H1 (cell line): ENCODE results near the gene FBXL17. TPM values are rescaled to one million over a fixed set of nuclear protein-coding genes. Genes with fewer than 3 reads are reported as not detected.

Experiments used
- CTCF ChIA-PET: fragments of 300-600 bp; sonication (Branson Sonifier 250); formaldehyde crosslinking; loops from one replicate; lab custom pipeline; 2021; ENCODE audit not compliant: partially characterized antibody; lab: Charles Lee
- POLR2A ChIA-PET: fragments of 300-600 bp; sonication (Branson Sonifier 250); formaldehyde crosslinking; loops from one replicate; lab custom pipeline; 2021; ENCODE audit warnings: inconsistent platforms; ENCODE audit not compliant: partially characterized antibody; lab: Charles Lee
- DNase-seq, 2 experiments: peaks; one replicate each; pipeline versions ENCODE4 v3.0.0 to v3.0.0-alpha.2; 2010 to 2022; ENCODE audit warnings: low spot score in 2 of 2, low read depth in 1 of 2, mixed read lengths in 1 of 2
- FAIRE-seq: peaks from 2 replicates; lab custom pipeline; 2011; peaks lifted over from hg19 to GRCh38; lab: Jason Lieb, UNC
- H2AFZ ChIP-seq: 2 replicates; pipeline ENCODE4 v1.8.1; 2012; ENCODE audit warnings: low read length, inconsistent platforms
- H2AK5ac ChIP-seq: 2 replicates; pipeline ENCODE4 v1.6.1; 2013; ENCODE audit warnings: low read depth, low read length
- H2BK120ac ChIP-seq: replicated peaks from 2 replicates; pipeline ENCODE3; 2013; ENCODE audit warnings: low read depth, low read length, inconsistent platforms
- H2BK12ac ChIP-seq: 2 replicates; pipeline ENCODE4 v1.6.1; 2013; ENCODE audit warnings: low read depth, low read length
- H2BK15ac ChIP-seq: 2 replicates; pipeline ENCODE4 v1.6.1; 2013; ENCODE audit warnings: low read length
- H2BK20ac ChIP-seq: 2 replicates; pipeline ENCODE4 v1.6.1; 2013; ENCODE audit warnings: low read length
- H2BK5ac ChIP-seq: 2 replicates; pipeline ENCODE4 v1.6.1; 2013; ENCODE audit warnings: low read depth, low read length
- H3K14ac ChIP-seq: 2 replicates; pipeline ENCODE4 v1.6.1; 2013; ENCODE audit warnings: inconsistent platforms; ENCODE audit not compliant: insufficient read length
- H3K18ac ChIP-seq: 2 replicates; pipeline ENCODE4 v1.6.1; 2013; ENCODE audit warnings: low read length; ENCODE audit errors: extremely low read depth
- H3K23ac ChIP-seq: 2 replicates; pipeline ENCODE4 v1.6.1; 2013; ENCODE audit warnings: inconsistent platforms; ENCODE audit not compliant: insufficient read length
- H3K23me2 ChIP-seq: 2 replicates; pipeline ENCODE4 v1.6.1; 2013; ENCODE audit warnings: low read depth, low read length
- H3K27ac ChIP-seq: 2 replicates; pipeline ENCODE4 v1.6.1; 2011; ENCODE audit warnings: low read depth, low read length, inconsistent platforms
- H3K27me3 ChIP-seq, 4 experiments: replicated peaks in 1 of 4; 1 replicate in 1 of 4; 2 replicates in 3 of 4; pipeline versions ENCODE4 v1.6.1 to v1.8.1; 2011 to 2013; ENCODE audit warnings: low read length in 3 of 4, mild to moderate bottlenecking in 3 of 4, inconsistent platforms in 2 of 4, mixed read lengths in 2 of 4, moderate library complexity in 1 of 4; ENCODE audit not compliant: control insufficient read depth in 3 of 4, insufficient read depth in 3 of 4; ENCODE audit errors: extremely low read depth in 1 of 4
- H3K36me3 ChIP-seq, 4 experiments: 2 replicates each; pipeline versions ENCODE4 v1.6.1 to v1.8.1; 2011 to 2013; ENCODE audit warnings: mild to moderate bottlenecking in 4 of 4, low read length in 3 of 4, moderate library complexity in 2 of 4, control low read depth in 1 of 4, inconsistent platforms in 1 of 4; ENCODE audit not compliant: insufficient read depth in 4 of 4, control insufficient read depth in 2 of 4
- H3K4ac ChIP-seq: replicated peaks from 2 replicates; pipeline ENCODE3; 2013; ENCODE audit warnings: low read length, low read depth, mixed read lengths, inconsistent platforms; ENCODE audit not compliant: insufficient read length
- H3K4me1 ChIP-seq, 4 experiments: replicated peaks in 1 of 4; 1 replicate in 1 of 4; 2 replicates in 3 of 4; pipeline versions ENCODE4 v1.6.1 to v1.8.1; 2011 to 2013; ENCODE audit warnings: low read length in 3 of 4, inconsistent platforms in 2 of 4, mixed read lengths in 1 of 4; ENCODE audit not compliant: insufficient read depth in 4 of 4, control insufficient read depth in 3 of 4
- H3K4me2 ChIP-seq, 2 experiments: 2 replicates each; pipeline versions ENCODE4 v1.6.1 to v1.8.1; 2011 to 2013; ENCODE audit warnings: low read depth in 2 of 2, low read length in 2 of 2, control low read depth in 1 of 2, inconsistent platforms in 1 of 2, mild to moderate bottlenecking in 1 of 2; ENCODE audit not compliant: insufficient read depth in 1 of 2
- H3K4me3 ChIP-seq, 4 experiments: fragments of 200-600, 300-600 bp in 1 of 4; sonication (generic), shearing (Covaris generic), sonication (Bioruptor Twin) in 1 of 4; 2 replicates each; pipeline versions ENCODE4 v1.5.1 to v1.8.1; 2011 to 2016; ENCODE audit warnings: low read length in 4 of 4, low read depth in 3 of 4, control low read depth in 2 of 4, inconsistent platforms in 2 of 4, mild to moderate bottlenecking in 2 of 4, mixed read lengths in 1 of 4, moderate library complexity in 1 of 4; ENCODE audit not compliant: insufficient read depth in 2 of 4; ENCODE audit errors: extremely low read depth in 1 of 4
- H3K56ac ChIP-seq: replicated peaks from 2 replicates; pipeline ENCODE3; 2013; ENCODE audit warnings: low read depth, mild to moderate bottlenecking, mixed read lengths, low read length, inconsistent platforms; ENCODE audit not compliant: insufficient read length
- H3K79me1 ChIP-seq: 2 replicates; pipeline ENCODE4 v1.6.1; 2013; ENCODE audit warnings: low read depth, low read length, control low read depth
- H3K79me2 ChIP-seq, 2 experiments: 2 replicates each; pipeline versions ENCODE4 v1.6.1 to v1.8.1; 2012 to 2013; ENCODE audit warnings: low read length in 2 of 2, mild to moderate bottlenecking in 2 of 2, inconsistent platforms in 1 of 2; ENCODE audit not compliant: insufficient read depth in 2 of 2, control insufficient read depth in 1 of 2
- H3K9ac ChIP-seq, 4 experiments: replicated peaks in 1 of 4; 1 replicate in 1 of 4; 2 replicates in 3 of 4; pipeline versions ENCODE4 v1.6.1 to v1.8.1; 2011 to 2013; ENCODE audit warnings: low read depth in 3 of 4, low read length in 3 of 4, control low read depth in 2 of 4, mild to moderate bottlenecking in 2 of 4, moderate library complexity in 2 of 4, inconsistent platforms in 1 of 4; ENCODE audit errors: extremely low read depth in 1 of 4
- H3K9me3 ChIP-seq, 2 experiments: 2 replicates each; pipeline versions ENCODE4 v1.6.1 to v1.8.1; 2012 to 2013; ENCODE audit warnings: mild to moderate bottlenecking in 2 of 2, moderate library complexity in 2 of 2, control low read depth in 1 of 2, inconsistent platforms in 1 of 2, low read depth in 1 of 2, low read length in 1 of 2, mixed read lengths in 1 of 2; ENCODE audit not compliant: insufficient read depth in 2 of 2
- H4K20me1 ChIP-seq, 2 experiments: replicated peaks in 1 of 2; 2 replicates each; pipeline versions ENCODE3 to v1.8.1; 2011 to 2013; ENCODE audit warnings: inconsistent platforms in 2 of 2, low read length in 2 of 2, mild to moderate bottlenecking in 1 of 2; ENCODE audit not compliant: insufficient read depth in 2 of 2, control insufficient read depth in 1 of 2
- H4K5ac ChIP-seq: 2 replicates; pipeline ENCODE4 v1.6.1; 2013; ENCODE audit warnings: low read length, low read depth, mixed read lengths, inconsistent platforms; ENCODE audit not compliant: insufficient read length
- H4K8ac ChIP-seq: 2 replicates; pipeline ENCODE4 v1.8.0; 2013; ENCODE audit warnings: mild to moderate bottlenecking, moderate library complexity, low read length, inconsistent platforms; ENCODE audit not compliant: insufficient read depth; ENCODE audit errors: extremely low read depth
- H4K91ac ChIP-seq: replicated peaks from 2 replicates; pipeline ENCODE3; 2013; ENCODE audit warnings: low read length, mixed read lengths, inconsistent platforms; ENCODE audit not compliant: insufficient read length
- BACH1 ChIP-seq: IDR thresholded peaks from 2 replicates; pipeline ENCODE4 v1.6.1; 2012; ENCODE audit warnings: low read length, improper control_type of control experiment
- CEBPB ChIP-seq: IDR thresholded peaks from 2 replicates; pipeline ENCODE4 v1.6.1; 2012; ENCODE audit warnings: low read depth, low read length
- KDM1A ChIP-seq: fragments of 200-600, 300-600 bp; sonication (generic); IDR thresholded peaks from 2 replicates; pipeline ENCODE4 v1.7.1; 2016; ENCODE audit warnings: mild to moderate bottlenecking, low read length, borderline replicate concordance
- KDM5A ChIP-seq: fragments of 200-600 bp; IDR thresholded peaks from 2 replicates; pipeline ENCODE4 v1.7.1; 2012; ENCODE audit warnings: mild to moderate bottlenecking, low read length, inconsistent platforms, mixed read lengths
- RFX5 ChIP-seq: IDR thresholded peaks from 2 replicates; pipeline ENCODE4 v1.6.1; 2011; ENCODE audit warnings: low read depth, low read length, improper control_type of control experiment, borderline replicate concordance
- RXRA ChIP-seq: IDR thresholded peaks from 2 replicates; pipeline ENCODE4 v1.6.1; 2011; ENCODE audit warnings: low read depth, mild to moderate bottlenecking, low read length, moderate library complexity; ENCODE audit not compliant: insufficient read depth
- SP1 ChIP-seq: IDR thresholded peaks from 2 replicates; pipeline ENCODE4 v1.6.1; 2011; ENCODE audit warnings: low read depth, low read length
- WGBS, 2 experiments: shearing (Covaris generic) in 1 of 2; methylation state at CpG; one replicate each; pipeline versions ENCODE4 v1.1.6 to v1.1.7; 2013 to 2015; ENCODE audit warnings: low lambda C conversion rate in 2 of 2, mixed read lengths in 2 of 2, inconsistent platforms in 1 of 2, low coverage in 1 of 2, missing lambda C conversion rate in 1 of 2; ENCODE audit not compliant: insufficient replicate concordance in 2 of 2, insufficient coverage in 1 of 2, insufficient read length in 1 of 2; ENCODE audit errors: extremely low coverage in 1 of 2, missing lambda C conversion rate in 1 of 2; 5-methylcytosine and 5-hydroxymethylcytosine counted together
- polyA plus RNA-seq, 7 experiments: library from polyadenylated mRNA; depleted of rRNA in 3 of 7; stranded (reverse) in 5 of 7; unstranded in 2 of 7; fragments of >200 nt in 5 of 7; fragments of 200-250 nt in 2 of 7; gene quantifications; 1 replicate in 5 of 7; 2 replicates in 1 of 7; 4 replicates in 1 of 7; pipeline versions ENCODE4 v1.2.1 to v1.2.3, GENCODE V29; 2011 to 2013; ENCODE audit warnings: missing spikeins in 2 of 7, mixed read lengths in 2 of 7
- total RNA-seq: library from RNA; stranded (reverse); fragmentation: NEBNext Ultra II Directional; extraction: Animal tissue kit (Norgen Biotek cat#: 25700); gene quantifications from 2 replicates; pipeline ENCODE4 v1.2.1, GENCODE V29; 2021

The FBXL17 gene
- total and polyA plus RNA-seq, 2 of the 8 experiments (the other 6 are each of a cell fraction or from before 2014, with no cell fraction given), result 0.35 to 4.3 TPM

- Histone ChIP-seq H3K23ac (no peak overlapping the region), H2AK5ac (no peak overlapping the region), H3K23me2 (no peaks in the 10 kb centered on the region), H4K8ac (no peak overlapping the region), H2BK5ac (no peak overlapping the region), H4K20me1 (no peaks in the 10 kb centered on the region), H3K27me3 (no peaks in the 10 kb centered on the region), H2BK15ac (no peak overlapping the region), H2BK20ac (no peak overlapping the region), H3K4me1 (no peaks in the 10 kb centered on the region), H3K9ac (no peak overlapping the region), H3K79me2 (no peaks in the 10 kb centered on the region), H2BK120ac (no peak overlapping the region), H3K4me3 (no peak overlapping the region), H3K27ac (no peak overlapping the region), H3K14ac (no peak overlapping the region), H4K5ac (no peak overlapping the region), H3K9me3 (no peaks in the 10 kb centered on the region), H2AFZ (no peak overlapping the region), H3K18ac (no peak overlapping the region), H3K4me2 (no peak overlapping the region), H3K56ac (no peak overlapping the region), H3K79me1 (no peaks in the 10 kb centered on the region), H2BK12ac (no peak overlapping the region), H3K36me3 (no peaks in the 10 kb centered on the region), H3K4ac (no peak overlapping the region), H4K91ac (no peak overlapping the region)
- FAIRE-seq (no peak), DNase-seq (no peak)
- WGBS, 2 experiments, result 75% methylated on average over 7 of the region's 7 CpGs; no CpG with 5 or more reads in 1 of the 2 experiments
- TF ChIP-seq KDM1A (no peak), BACH1 (no peak), RXRA (no peak), CEBPB (no peak), SP1 (no peak), KDM5A (no peak), RFX5 (no peak)
- ChIA-PET CTCF (interaction anchor here (1.1 kb wide), 1 partner anchor 34 kb away, joined by 3 read pairs; no protein-coding TSS in a partner anchor), POLR2A (interaction anchor here (1.0 kb wide), 1 partner anchor 10 kb away, joined by 3 read pairs; no protein-coding TSS in a partner anchor)
Observed at GRCh38 chr5:108181975-108182374, 199.9 kb downstream of the FBXL17 start.
